Measurements from ENCODE around the gene UGT3A2. TPM values are rescaled to one million over a fixed set of nuclear protein-coding genes. Genes with fewer than 3 reads are reported as not detected.

Gene UGT3A2
- total and polyA plus RNA-seq, 2 of the 4 experiments (the other 2 are of a cell fraction), result not detected

- H2AK5ac ChIP-seq (ENCODE audit: low read depth, low read length), result no peak overlapping the region
- no TSS peak for BruUV-seq (replicated peaks)
- H2AK9ac ChIP-seq (replicated peaks; ENCODE audit: low read depth, low read length, poor library complexity), result no peak overlapping the region
- no peak overlapping the region for H2AFZ ChIP-seq (replicated peaks; ENCODE audit: low read length, poor library complexity)
- H3K4ac ChIP-seq (ENCODE audit: low read depth, low read length), result no peak overlapping the region
- peak; percentile 17 for DNase-seq
- no peak overlapping the region for H3K4me2 ChIP-seq (ENCODE audit: low read depth, low read length)
- H3K23ac ChIP-seq (ENCODE audit: low read depth, low read length), result no peak overlapping the region
- no CpG with 5 or more reads among the region's 2 CpGs for WGBS, 2 experiments (ENCODE audit: extremely low coverage in 2 of 2, insufficient read length in 1 of 2)
- H3K9me1 ChIP-seq (ENCODE audit: insufficient read depth, low read length), result no peaks in the 10 kb centered on the region
- H3K56ac ChIP-seq (ENCODE audit: extremely low read depth, insufficient read depth, low read length), result no peak overlapping the region
- H4K8ac ChIP-seq (ENCODE audit: low read depth in 2 of 2, low read length in 2 of 2), result no peak overlapping the region
- intact Hi-C loops (cut with micrococcal nuclease), result no loop called here
- no peak overlapping the region for H4K91ac ChIP-seq (ENCODE audit: insufficient read depth, low read depth, low read length)
- peak; percentile 72 for ATAC-seq (ENCODE audit: low read depth)
- H2BK120ac ChIP-seq (ENCODE audit: low read depth, low read length), result no peak overlapping the region
- no peaks in the 10 kb centered on the region for H3K9me3 ChIP-seq (ENCODE audit: control insufficient read depth, insufficient read depth, low read length)
- H3K79me1 ChIP-seq (ENCODE audit: low read depth in 1 of 2, low read length in 2 of 2), result no peaks in the 10 kb centered on the region
- no peak overlapping the region for H3K9ac ChIP-seq (ENCODE audit: low read depth, low read length)
- H3K4me3 ChIP-seq (ENCODE audit: insufficient read depth, low read depth, low read length), result no peak overlapping the region
- no peak overlapping the region for H3K14ac ChIP-seq (replicated peaks; ENCODE audit: low read depth, low read length)
- no peaks in the 10 kb centered on the region for H4K20me1 ChIP-seq (ENCODE audit: insufficient read depth, low read length)
- H3K27me3 ChIP-seq (ENCODE audit: control insufficient read depth, insufficient read depth, low read length), result no peaks in the 10 kb centered on the region; the same call in 1 of the 2 replicates
- H3K27ac ChIP-seq (ENCODE audit: insufficient read depth, low read length), result no peak overlapping the region
- CTCF ChIA-PET, result interaction anchor here (3.2 kb wide), 1 partner anchor 12 kb away, joined by 17 read pairs; no protein-coding TSS in a partner anchor
- H2BK5ac ChIP-seq (ENCODE audit: low read depth, low read length, poor library complexity, severe bottlenecking), result no peak overlapping the region
- H2BK15ac ChIP-seq (ENCODE audit: low read depth, low read length), result no peak overlapping the region
- dilution Hi-C loops (cut with HindIII; ENCODE audit: low sequenced_read_pairs, unreplicated experiment), result no loop called here
- H4K5ac ChIP-seq (ENCODE audit: low read depth, low read length), result no peak overlapping the region
- TF ChIP-seq CTCF (conservative IDR thresholded peaks at IDR 0.05; ENCODE audit: low read depth, low read length) (peak; percentile 21; the same call in 1 of the 2 replicates), POLR2A (IDR thresholded peaks at IDR 0.05; ENCODE audit: low read depth, low read length) (no peak)
- no peak overlapping the region for H3K18ac ChIP-seq (ENCODE audit: low read depth, low read length)
- POLR2A ChIA-PET (ENCODE audit: unreplicated experiment), result no interaction called here
- H3K4me1 ChIP-seq (ENCODE audit: control insufficient read depth, insufficient read depth, low read length), result no peaks in the 10 kb centered on the region
- no peaks in the 10 kb centered on the region for H3K36me3 ChIP-seq (ENCODE audit: control insufficient read depth, insufficient read depth, low read length)
- no peak overlapping the region for H2BK20ac ChIP-seq (ENCODE audit: low read depth, low read length)
- in situ Hi-C loops (cut with MboI; ENCODE audit: low sequenced_read_pairs), result no loop called here
These were observed 23.3 kb upstream of the UGT3A2 start for GRCh38 chr5:36089989-36090388.
